IMR-90 (cell line): ENCODE data around the gene HECTD1. TPM values are rescaled to one million over a fixed set of nuclear protein-coding genes. Genes with fewer than 3 reads are reported as not detected.
A peak's percentile ranks its signal among the peaks of the same experiment; 100 is the strongest.

Experiments used
- ATAC-seq: fragments of 200-7000 bp; cut with Tn5 transposase; 2 replicates; pipeline ENCODE4 v1.9.1; 2020; ENCODE audit warnings: low read depth, mild to moderate bottlenecking, moderate library complexity
- BruUV-seq: library from RNA; stranded (reverse); fragments of 400-500 nt; replicated peaks from 2 replicates; lab custom pipeline; 2021; lab: Mats Ljungman, UMichigan
- CTCF ChIA-PET: fragments of 300-600 bp; formaldehyde crosslinking; extraction: SDS; loops from one replicate; lab custom pipeline; 2021; ENCODE audit warnings: antibody characterized with exemption; lab: Yijun Ruan, JAX
- POLR2A ChIA-PET: fragments of 300-600 bp; sonication (Branson Sonifier 250); formaldehyde crosslinking; loops from one replicate; lab custom pipeline; 2022; ENCODE audit warnings: antibody characterized with exemption; ENCODE audit not compliant: unreplicated experiment; lab: Charles Lee
- DNase-seq: peaks from one replicate; pipeline ENCODE4 v3.0.0; 2013
- H2AFZ ChIP-seq: replicated peaks from 2 replicates; pipeline ENCODE3; 2013; ENCODE audit warnings: low read length, mild to moderate bottlenecking; ENCODE audit not compliant: poor library complexity
- H2AK5ac ChIP-seq: 2 replicates; pipeline ENCODE4 v1.6.1; 2013; ENCODE audit warnings: low read depth, low read length, inconsistent platforms
- H2AK9ac ChIP-seq: replicated peaks from 2 replicates; pipeline ENCODE3; 2013; ENCODE audit warnings: mild to moderate bottlenecking, low read depth, low read length, moderate library complexity; ENCODE audit not compliant: poor library complexity
- H2BK120ac ChIP-seq: 2 replicates; pipeline ENCODE4 v1.6.1; 2013; ENCODE audit warnings: low read depth, low read length, inconsistent platforms
- H2BK15ac ChIP-seq: 3 replicates; pipeline ENCODE4 v1.6.1; 2013; ENCODE audit warnings: low read depth, low read length, inconsistent platforms
- H2BK20ac ChIP-seq: 2 replicates; pipeline ENCODE4 v1.6.1; 2013; ENCODE audit warnings: low read depth, mild to moderate bottlenecking, inconsistent platforms, low read length, moderate library complexity
- H2BK5ac ChIP-seq: 2 replicates; pipeline ENCODE4 v1.6.1; 2013; ENCODE audit warnings: mild to moderate bottlenecking, low read depth, low read length, inconsistent platforms; ENCODE audit not compliant: poor library complexity, severe bottlenecking
- H3K14ac ChIP-seq: replicated peaks from 2 replicates; pipeline ENCODE4 v1.6.1; 2013; ENCODE audit warnings: low read depth, low read length, inconsistent platforms
- H3K18ac ChIP-seq: 2 replicates; pipeline ENCODE4 v1.6.1; 2013; ENCODE audit warnings: low read depth, low read length, control low read depth
- H3K23ac ChIP-seq: 2 replicates; pipeline ENCODE4 v1.6.1; 2013; ENCODE audit warnings: low read depth, low read length, inconsistent platforms
- H3K27ac ChIP-seq: 2 replicates; pipeline ENCODE4 v1.5.1; 2013; ENCODE audit warnings: mild to moderate bottlenecking, control low read depth, low read length; ENCODE audit not compliant: insufficient read depth
- H3K27me3 ChIP-seq: 2 replicates; pipeline ENCODE4 v1.6.1; 2013; ENCODE audit warnings: low read length; ENCODE audit not compliant: control insufficient read depth, insufficient read depth
- H3K36me3 ChIP-seq: 2 replicates; pipeline ENCODE4 v1.6.1; 2013; ENCODE audit warnings: low read length, mixed read lengths; ENCODE audit not compliant: control insufficient read depth, insufficient read depth
- H3K4ac ChIP-seq: 2 replicates; pipeline ENCODE4 v1.6.1; 2013; ENCODE audit warnings: low read depth, low read length, inconsistent platforms
- H3K4me1 ChIP-seq: 2 replicates; pipeline ENCODE4 v1.6.1; 2013; ENCODE audit warnings: low read length, mixed read lengths; ENCODE audit not compliant: control insufficient read depth, insufficient read depth
- H3K4me2 ChIP-seq: 2 replicates; pipeline ENCODE4 v1.6.1; 2013; ENCODE audit warnings: low read depth, mild to moderate bottlenecking, control low read depth, low read length, moderate library complexity
- H3K4me3 ChIP-seq: 2 replicates; pipeline ENCODE4 v1.5.1; 2013; ENCODE audit warnings: low read depth, mild to moderate bottlenecking, control low read depth, low read length, moderate library complexity; ENCODE audit not compliant: insufficient read depth
- H3K56ac ChIP-seq: 2 replicates; pipeline ENCODE4 v1.6.1; 2013; ENCODE audit warnings: low read length, inconsistent platforms; ENCODE audit not compliant: insufficient read depth; ENCODE audit errors: extremely low read depth
- H3K79me1 ChIP-seq, 2 experiments: 2 replicates each; pipeline ENCODE4 v1.6.1; 2013; ENCODE audit warnings: low read length in 2 of 2, inconsistent platforms in 1 of 2, low read depth in 1 of 2
- H3K9ac ChIP-seq: 2 replicates; pipeline ENCODE4 v1.6.1; 2013; ENCODE audit warnings: low read depth, low read length, control low read depth
- H3K9me1 ChIP-seq: 2 replicates; pipeline ENCODE4 v1.6.1; 2013; ENCODE audit warnings: low read length, inconsistent platforms; ENCODE audit not compliant: insufficient read depth
- H3K9me3 ChIP-seq: 2 replicates; pipeline ENCODE4 v1.6.1; 2013; ENCODE audit warnings: low read length; ENCODE audit not compliant: control insufficient read depth, insufficient read depth
- H4K20me1 ChIP-seq: 2 replicates; pipeline ENCODE4 v1.6.1; 2013; ENCODE audit warnings: low read length, inconsistent platforms; ENCODE audit not compliant: insufficient read depth
- H4K5ac ChIP-seq: 2 replicates; pipeline ENCODE4 v1.6.1; 2013; ENCODE audit warnings: mild to moderate bottlenecking, low read depth, low read length, control low read depth
- H4K8ac ChIP-seq, 2 experiments: 2 replicates each; pipeline ENCODE4 v1.6.1; 2013; ENCODE audit warnings: low read depth in 2 of 2, low read length in 2 of 2, control low read depth in 1 of 2, inconsistent platforms in 1 of 2
- H4K91ac ChIP-seq: 2 replicates; pipeline ENCODE4 v1.6.1; 2013; ENCODE audit warnings: low read depth, low read length, inconsistent platforms; ENCODE audit not compliant: insufficient read depth
- CEBPB ChIP-seq: IDR thresholded peaks from 2 replicates; pipeline ENCODE4 v1.6.1; 2012; ENCODE audit warnings: low read depth, low read length, improper control_type of control experiment
- CHD1 ChIP-seq: IDR thresholded peaks from 2 replicates; pipeline ENCODE4 v1.6.1; 2012; ENCODE audit warnings: low read depth, low read length, improper control_type of control experiment
- CTCF ChIP-seq: conservative IDR thresholded peaks from 2 replicates; pipeline ENCODE4 v1.5.1; 2012; ENCODE audit warnings: mild to moderate bottlenecking, low read depth, low read length, improper control_type of control experiment
- ELK1 ChIP-seq: fragments of 150-350 bp; IDR thresholded peaks from 2 replicates; pipeline ENCODE4 v1.6.1; 2016; ENCODE audit warnings: low read depth, mild to moderate bottlenecking, low read length, moderate library complexity, borderline replicate concordance
- FOS ChIP-seq: fragments of 150-350 bp; IDR thresholded peaks from 2 replicates; pipeline ENCODE4 v1.6.1; 2016; ENCODE audit warnings: low read depth, low read length
- MAFK ChIP-seq: IDR thresholded peaks from 2 replicates; pipeline ENCODE4 v1.6.1; 2012; ENCODE audit warnings: low read depth, low read length, improper control_type of control experiment
- NFE2L2 ChIP-seq: fragments of 150-350 bp; IDR thresholded peaks from 2 replicates; pipeline ENCODE4 v1.6.1; 2016; ENCODE audit warnings: low read depth, mild to moderate bottlenecking, low read length
- POLR2A ChIP-seq: IDR thresholded peaks from 2 replicates; pipeline ENCODE4 v1.6.1; 2012; ENCODE audit warnings: mild to moderate bottlenecking, low read depth, low read length
- RAD21 ChIP-seq: IDR thresholded peaks from 2 replicates; pipeline ENCODE4 v1.6.1; 2012; ENCODE audit warnings: low read length, improper control_type of control experiment
- SMC3 ChIP-seq: fragments of 150-350 bp; IDR thresholded peaks from 2 replicates; pipeline ENCODE4 v1.6.1; 2016; ENCODE audit warnings: low read depth, mild to moderate bottlenecking, antibody characterized with exemption, low read length, moderate library complexity
- WGBS, 2 experiments: methylation state at CpG; one replicate each; pipeline versions ENCODE4 v1.1.5 to v1.1.7; 2013; ENCODE audit warnings: missing lambda C conversion rate in 2 of 2; ENCODE audit not compliant: insufficient read length in 1 of 2; ENCODE audit errors: extremely low coverage in 2 of 2; 5-methylcytosine and 5-hydroxymethylcytosine counted together
- dilution Hi-C: fragments of 300-500 bp; cut with HindIII; formaldehyde crosslinking; loops from one replicate; pipeline ENCODE4 v1.14.3; 2018; ENCODE audit warnings: low sequenced_read_pairs; ENCODE audit not compliant: unreplicated experiment
- in situ Hi-C: fragments of 300-500 bp; cut with MboI; formaldehyde crosslinking; loops from 3 replicates; pipeline ENCODE4 v1.14.3; 2019; ENCODE audit warnings: low sequenced_read_pairs, inconsistent platforms, mixed read lengths
- intact Hi-C: fragments of 100-400 bp; cut with micrococcal nuclease; formaldehyde crosslinking; loops from 2 replicates; pipeline ENCODE4 v1.10.0; 2022
- polyA plus RNA-seq, 3 experiments: library from polyadenylated mRNA; depleted of rRNA; stranded (reverse); fragments of >200 nt; gene quantifications; 2 replicates each; pipeline ENCODE4 v1.2.3, GENCODE V29; 2012; ENCODE audit warnings: low replicate concordance in 1 of 3
- total RNA-seq: library from RNA; depleted of rRNA; stranded (reverse); fragments of >200 nt; gene quantifications from 2 replicates; pipeline ENCODE4 v1.2.3, GENCODE V29; 2012

The HECTD1 gene
- total and polyA plus RNA-seq, 2 of the 4 experiments (the other 2 are of a cell fraction) = 48.5 to 228 TPM

GRCh38 chr14:31208546-31209424 is 1.2 kb upstream of the HECTD1 start:
- BruUV-seq = no TSS peak
- peak overlapping the region; percentile 88 for H3K56ac ChIP-seq
- TF ChIP-seq SMC3 = no peak
- no peak for TF ChIP-seq RAD21
- no peak for TF ChIP-seq CEBPB
- TF ChIP-seq CTCF = no peak
- TF ChIP-seq ELK1 = no peak
- TF ChIP-seq FOS = no peak
- no peak for TF ChIP-seq NFE2L2
- TF ChIP-seq MAFK = no peak
- TF ChIP-seq CHD1 = no peak
- TF ChIP-seq POLR2A = no peak
- peak overlapping the region; percentile 82 to 95 for H4K8ac ChIP-seq
- peak overlapping the region; percentile 96 for H2BK120ac ChIP-seq
- H2BK15ac ChIP-seq = peak overlapping the region; percentile 82
- no peak overlapping the region for H2AK9ac ChIP-seq
- ChIA-PET CTCF (interaction anchor here (0.6 to 1.4 kb wide), 5 partner anchors 27 to 134 kb away, joined by 3 to 5 read pairs (median 3); no protein-coding TSS in a partner anchor), POLR2A (interaction anchor here (0.8 kb wide), 1 partner anchor 14 kb away, joined by 4 read pairs; no protein-coding TSS in a partner anchor)
- peak overlapping the region; percentile 66 for H3K23ac ChIP-seq
- H2AK5ac ChIP-seq = peak overlapping the region; percentile 79
- peaks cover 8% of the 10 kb centered on the region for H4K20me1 ChIP-seq
- H3K9ac ChIP-seq = peak overlapping the region; percentile 93
- peak overlapping the region; percentile 88; the same call in 1 of the 2 replicates for H3K18ac ChIP-seq
- intact Hi-C loops (loop anchor here (5.0 to 10.0 kb wide), 4 partner anchors 54 to 224 kb away; no protein-coding TSS in a partner anchor), dilution Hi-C loops (no loop called here), in situ Hi-C loops (no loop called here)
- peak overlapping the region; percentile 60 for H2BK20ac ChIP-seq
- no peaks in the 10 kb centered on the region for H3K36me3 ChIP-seq
- no peaks in the 10 kb centered on the region for H3K27me3 ChIP-seq
- H3K9me1 ChIP-seq = peaks cover 8% of the 10 kb centered on the region
- H2AFZ ChIP-seq = peak overlapping the region; percentile 97
- 83% methylated on average over 4 of the region's 16 CpGs; no CpG with 5 or more reads in 1 of the 2 experiments for WGBS, 2 experiments
- peak overlapping the region; percentile 77; the same call in 1 of the 2 replicates for H3K4me3 ChIP-seq
- peak overlapping the region; percentile 98 for H3K27ac ChIP-seq
- peak overlapping the region; percentile 86; the same call in 1 of the 2 replicates for H3K4ac ChIP-seq
- no peak for ATAC-seq
- peak overlapping the region; percentile 98 for H2BK5ac ChIP-seq
- peaks cover 2% of the 10 kb centered on the region; the same call in 1 of the 2 replicates for H3K4me1 ChIP-seq
- H3K4me2 ChIP-seq = peak overlapping the region; percentile 85
- peaks cover 2 to 12% of the 10 kb centered on the region in 2 experiments; a peak in 2 of 4 replicates for H3K79me1 ChIP-seq
- peak overlapping the region; percentile 98 for H4K91ac ChIP-seq
- no peak for DNase-seq
- peak overlapping the region; percentile 98 for H4K5ac ChIP-seq
- H3K14ac ChIP-seq = peak overlapping the region; percentile 67
- H3K9me3 ChIP-seq = no peaks in the 10 kb centered on the region
